HK-2 (cell line): Measurements from ENCODE around the gene MAB21L4.

Experiments
- DNase-seq: peaks from one replicate; pipeline ENCODE4 v3.0.0-alpha.2; 2018; ENCODE audit not compliant: unreplicated experiment

Gene MAB21L4

GRCh38 chr2:240911641-240912265 lies 15.8 kb upstream of the MAB21L4 start:
- DNase-seq: no peak

- no peak for DNase-seq
Observed at GRCh38 chr2:240909216-240909974, 13.4 kb upstream of the MAB21L4 start.

DNA sequence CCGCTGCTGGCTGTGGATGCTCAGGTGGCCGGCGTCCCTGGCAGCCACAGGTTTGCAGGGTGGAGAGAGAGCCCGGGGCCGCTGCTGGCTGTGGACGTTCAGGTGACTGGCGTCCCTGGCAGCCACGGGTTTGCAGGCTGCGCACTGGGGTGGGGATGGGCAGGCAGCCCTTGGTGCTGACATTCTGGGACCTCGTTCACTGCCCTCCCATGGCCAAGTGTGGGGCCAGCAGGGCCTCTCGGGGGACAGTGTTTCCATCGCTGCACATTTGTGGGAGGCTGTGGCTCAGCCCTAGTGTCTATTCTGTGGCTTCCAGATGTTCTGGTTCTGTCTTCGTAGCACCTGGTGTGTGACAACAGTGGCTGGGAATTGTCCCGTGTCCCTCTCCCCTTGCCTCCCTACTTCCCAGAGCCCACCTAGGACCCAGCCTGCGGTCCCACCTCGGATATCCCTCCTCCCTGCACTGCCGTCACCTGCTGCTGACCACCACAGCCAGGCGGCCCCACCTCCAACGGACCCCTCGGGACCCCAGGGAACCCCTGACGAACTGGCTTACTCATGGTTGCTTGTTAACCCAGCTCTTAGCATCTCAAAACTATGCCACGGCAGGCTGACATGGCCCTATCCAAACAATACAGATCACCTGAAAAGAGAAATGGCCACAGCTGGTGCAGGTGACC lies 11.1 kb upstream of the MAB21L4 start:
- DNase-seq: no peak

- DNase-seq: no peak
Observed at GRCh38 chr2:240906141-240906910, 10.4 kb upstream of the MAB21L4 start, which contains the start of gene CROCC2. TSS of gene CROCC2 (plus strand) at chr2:240906336. CDS start at chr2:240906514, 178 bp downstream.

- DNase-seq: no peak
Observed at GRCh38 chr2:240905176-240905781, 9.3 kb upstream of the MAB21L4 start.

- no peak for DNase-seq
Observed at GRCh38 chr2:240904216-240905175, 8.5 kb upstream of the MAB21L4 start.

DNA sequence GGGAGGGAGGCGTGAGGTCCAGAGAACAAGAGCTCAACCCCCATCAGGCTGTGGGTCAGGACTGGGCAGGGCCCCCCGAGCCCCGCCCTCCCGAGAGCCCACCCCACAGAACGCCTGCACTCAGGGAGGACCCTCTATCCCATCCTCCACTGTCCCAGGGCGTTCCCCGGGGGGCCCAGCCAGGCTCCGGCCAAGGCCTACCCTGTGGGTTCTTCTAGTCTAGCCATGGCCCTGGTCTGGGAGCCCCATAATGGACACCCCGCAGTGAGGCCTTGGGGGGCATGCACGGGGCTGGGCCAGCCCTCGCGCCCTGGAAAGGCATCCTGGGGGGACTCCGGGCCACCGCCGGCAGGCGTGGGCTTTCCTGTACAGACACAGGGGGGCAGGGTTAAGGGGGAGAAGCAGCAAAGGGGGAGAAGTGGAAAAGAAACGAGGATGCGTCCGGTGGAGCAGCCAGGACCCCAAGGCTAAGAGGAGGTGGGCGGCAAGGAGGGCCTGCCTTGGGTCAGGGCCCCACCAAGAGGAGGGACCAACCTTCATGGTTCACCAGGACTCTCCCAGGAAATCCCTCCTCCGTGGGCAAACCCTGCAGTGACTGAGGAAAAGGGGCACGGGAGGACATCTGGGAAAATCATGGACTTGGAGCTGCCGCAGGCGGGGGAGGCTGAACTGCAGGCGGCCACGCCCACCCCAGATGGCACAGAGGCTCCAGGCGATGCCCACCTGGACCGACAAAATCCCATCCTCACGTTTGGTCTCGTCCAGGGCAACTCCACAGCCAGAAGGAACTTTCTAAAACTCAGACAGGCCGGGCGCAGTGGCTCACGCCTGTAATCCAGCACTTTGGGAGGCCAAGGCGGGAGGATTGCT lies 7.5 kb upstream of the MAB21L4 start:
- DNase-seq: no peak

DNA sequence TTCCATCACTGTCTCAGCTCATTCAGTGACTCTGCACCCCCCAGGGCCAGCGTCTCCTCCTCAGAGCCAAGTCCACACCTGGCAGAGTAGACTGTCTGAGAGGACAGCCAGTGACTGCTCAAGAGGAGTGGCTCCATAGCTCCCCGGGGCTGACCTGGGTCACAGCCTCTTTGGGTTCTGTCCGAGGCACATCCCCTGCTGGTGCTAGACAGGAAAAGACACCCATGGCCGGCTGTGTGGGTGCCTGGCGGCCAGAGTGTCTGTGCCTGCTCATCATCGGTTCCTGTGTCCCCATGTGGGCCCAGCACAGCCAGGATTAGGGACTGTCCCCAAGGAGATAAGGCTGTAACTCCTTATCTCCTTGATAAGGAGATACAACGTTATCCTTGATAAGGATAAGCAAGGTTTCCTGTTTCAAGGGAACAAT lies 6.7 kb upstream of the MAB21L4 start:
- no peak for DNase-seq

DNA sequence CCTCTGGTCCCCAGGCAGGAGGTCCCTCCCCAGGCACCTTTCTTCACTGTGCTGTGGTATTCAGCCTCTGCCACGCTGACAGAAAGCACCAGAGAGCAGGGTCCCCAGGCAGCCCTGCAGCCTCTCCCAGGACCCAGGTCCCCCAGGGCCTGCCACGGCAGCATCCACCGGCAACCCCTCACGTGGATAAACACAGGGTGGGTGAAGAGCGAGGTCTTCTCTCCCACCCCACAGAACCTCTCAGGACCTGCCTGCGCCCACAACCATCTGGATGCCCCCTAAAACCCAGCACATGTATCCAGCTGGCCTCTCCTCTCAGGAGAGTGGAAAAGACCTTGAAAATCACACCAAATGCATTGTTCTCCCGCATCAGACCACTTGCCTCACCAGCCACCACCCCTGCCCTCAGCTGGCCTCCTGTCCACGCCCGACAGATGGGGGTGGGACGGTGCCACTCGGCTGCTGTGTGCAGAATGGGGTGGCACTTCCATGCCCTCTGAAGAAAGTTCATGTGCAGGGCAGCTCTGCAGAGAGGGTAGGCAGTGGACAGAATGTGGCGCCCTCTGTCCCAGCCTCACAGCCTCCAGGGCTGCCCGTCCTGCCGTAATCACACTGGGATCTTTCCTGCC lies 6.1 kb upstream of the MAB21L4 start:
- no peak for DNase-seq

DNA sequence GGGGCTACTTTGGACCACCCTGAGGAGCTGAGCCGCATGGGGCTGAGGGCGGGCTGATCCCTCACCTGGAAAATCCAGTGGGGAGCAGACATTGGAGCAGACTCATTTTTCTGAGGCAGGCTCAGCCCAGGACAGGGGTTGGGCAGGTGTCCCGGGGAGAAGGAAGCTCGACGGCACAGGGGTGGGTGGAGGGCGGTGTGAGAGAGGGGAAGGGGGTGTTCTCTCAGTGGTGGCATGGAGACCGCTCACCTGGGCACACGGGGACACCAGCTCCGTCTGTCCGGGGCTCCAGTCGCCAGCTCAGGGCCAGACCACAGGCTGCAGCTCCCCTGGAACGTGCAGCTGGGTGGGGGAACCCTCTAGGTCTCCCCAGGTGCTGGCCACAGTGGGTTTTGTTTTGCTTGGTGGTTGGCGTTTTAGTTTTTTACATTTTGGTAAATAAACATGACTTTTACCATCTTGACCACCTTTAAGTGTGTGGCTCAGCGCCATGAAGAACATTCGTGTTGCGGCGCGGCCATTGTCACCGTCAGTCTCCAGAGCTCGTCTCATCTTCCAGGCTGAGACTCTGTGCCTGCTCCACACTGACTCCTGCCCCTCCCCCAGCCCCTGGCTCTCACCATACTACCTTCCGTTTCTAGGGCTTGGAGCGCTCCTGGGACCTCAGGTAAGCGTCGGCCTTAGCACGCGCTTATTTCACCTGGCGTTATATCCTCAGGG lies 4.3 kb upstream of the MAB21L4 start:
- DNase-seq: no peak

GRCh38 chr2:240899468-240899865 lies 3.5 kb upstream of the MAB21L4 start:
- no peak for DNase-seq

DNA sequence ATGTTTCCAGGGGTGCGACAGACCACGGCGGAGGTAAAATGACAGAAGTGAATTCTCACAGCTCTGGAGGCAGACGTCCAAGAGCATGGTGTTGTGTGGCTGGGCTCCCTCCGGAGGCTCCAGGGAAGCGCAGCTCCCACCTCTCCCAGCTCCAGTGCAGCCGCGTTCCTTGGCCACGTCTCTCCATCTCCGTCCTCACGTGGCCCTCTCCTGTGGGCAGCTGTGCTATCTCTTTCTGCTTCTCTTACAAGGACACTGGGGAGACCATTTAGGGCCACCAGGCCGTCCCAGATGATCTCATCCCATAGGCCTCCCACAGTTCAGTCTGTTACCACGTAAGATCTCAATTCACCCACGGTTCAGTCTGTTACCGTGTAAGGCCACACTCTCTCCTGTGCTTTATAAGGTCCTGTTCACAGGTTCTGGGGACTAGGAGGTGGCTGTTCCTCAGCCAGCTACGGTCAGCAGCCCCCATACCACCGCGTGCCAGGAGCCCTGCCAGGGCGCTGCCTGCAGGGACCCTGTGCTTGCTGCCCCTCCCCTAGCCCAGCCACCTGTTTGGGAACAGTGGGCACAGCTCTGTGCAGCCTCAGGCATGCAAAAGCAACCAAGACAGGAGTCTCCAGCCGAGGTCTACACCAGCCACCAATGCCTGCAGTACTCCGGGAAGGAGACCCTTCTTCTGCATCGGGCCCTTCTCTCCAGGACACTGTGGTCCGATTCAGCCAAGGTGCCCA lies 2.9 kb upstream of the MAB21L4 start:
- DNase-seq: no peak

GRCh38 chr2:240898108-240898730 lies 2.3 kb upstream of the MAB21L4 start:
- DNase-seq: no peak

- no peak for DNase-seq
Observed at GRCh38 chr2:240896871-240897692, 1.1 kb upstream of the MAB21L4 start.

- DNase-seq: no peak
Observed at GRCh38 chr2:240896394-240896793, 438 bp upstream of the MAB21L4 start.

DNA sequence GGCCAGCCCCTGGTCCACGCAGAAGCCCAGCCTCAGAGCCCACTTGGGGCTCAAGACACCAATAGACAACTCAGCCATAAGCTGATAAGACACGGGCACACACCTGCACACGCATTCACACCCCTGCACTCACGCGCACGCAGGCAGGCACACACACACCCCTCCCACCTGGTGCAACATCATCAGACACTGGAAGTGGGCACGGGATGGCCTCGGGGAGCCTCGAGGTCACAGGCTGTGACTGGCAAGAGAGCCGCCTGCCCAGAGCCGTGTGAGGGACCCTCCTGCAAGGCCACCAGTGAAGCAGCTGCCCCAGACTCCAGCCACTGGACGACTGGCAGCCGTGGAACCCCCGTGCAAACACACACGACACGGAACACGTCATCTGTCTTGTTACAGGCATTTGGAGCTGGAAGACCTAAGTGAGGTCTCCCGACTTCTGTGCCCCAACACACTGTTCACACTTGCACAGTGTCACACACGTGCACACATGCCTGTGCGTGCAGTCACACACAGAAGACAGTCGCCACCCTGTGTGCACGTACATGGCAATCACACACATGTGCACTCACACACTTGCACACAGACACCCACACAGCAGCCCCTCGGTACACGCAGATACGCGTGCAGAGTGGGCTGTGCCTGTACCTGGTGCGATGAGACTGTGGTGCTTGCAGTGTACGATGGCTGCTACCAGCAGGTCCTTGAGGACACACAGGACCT lies 959 bp downstream of the MAB21L4 start:
- DNase-seq: no peak
